ENCODE results near the gene SYPL2.

SYPL2 gene

GRCh38 chr1:109481646-109482045 is 15.3 kb downstream of the SYPL2 start:
- DNase-seq (no peak), ATAC-seq (no peak)
- Mint-ChIP-seq H3K9me3 (no peaks in the 10 kb centered on the region), H3K4me3 (no peak overlapping the region), H3K4me1 (peaks cover 44% of the 10 kb centered on the region), H3K27me3 (peaks cover 32% of the 10 kb centered on the region), H3K27ac (no peak overlapping the region)

GRCh38 chr1:109482242-109482641 is 15.9 kb downstream of the SYPL2 start:
- H3K4me1 Mint-ChIP-seq = peaks cover 46% of the 10 kb centered on the region
- H3K4me3 Mint-ChIP-seq = peak overlapping the region; percentile 20 to 92
- H3K27ac Mint-ChIP-seq = peak overlapping the region in 1 of 2 donors; percentile 78
- ATAC-seq (no peak), DNase-seq (no peak)
- peaks cover 32% of the 10 kb centered on the region for H3K27me3 Mint-ChIP-seq
- no peaks in the 10 kb centered on the region for H3K9me3 Mint-ChIP-seq

GRCh38 chr1:109482791-109483671 is 16.7 kb downstream of the SYPL2 start:
- ATAC-seq (peak; percentile 73), DNase-seq (peak; percentile 58 to 69)
- Mint-ChIP-seq H3K4me1 (peaks cover 53% of the 10 kb centered on the region), H3K4me3 (peak overlapping the region; percentile 91 to 92), H3K9me3 (no peaks in the 10 kb centered on the region), H3K27ac (peak overlapping the region; percentile 81 to 95), H3K27me3 (peaks cover 29% of the 10 kb centered on the region)

GRCh38 chr1:109483672-109484518 is 17.5 kb downstream of the SYPL2 start, which contains the start of gene ATXN7L2:
Gene ATXN7L2 (plus strand): TSS chr1:109483905. CDS start chr1:109483954, 49 bp downstream.
- peaks cover 20% of the 10 kb centered on the region for H3K27me3 Mint-ChIP-seq
- DNase-seq = peak; percentile 91 to 93
- H3K9me3 Mint-ChIP-seq = no peaks in the 10 kb centered on the region
- peak; percentile 79 for ATAC-seq
- H3K4me1 Mint-ChIP-seq = peaks cover 51% of the 10 kb centered on the region
- peak within 1 kb of the TSS; percentile 92 to 95 for H3K4me3 Mint-ChIP-seq
- peak within 1 kb of the TSS; percentile 95 for H3K27ac Mint-ChIP-seq

GRCh38 chr1:109484519-109484975 is 18.2 kb downstream of the SYPL2 start:
- Mint-ChIP-seq H3K9me3 (no peaks in the 10 kb centered on the region), H3K27ac (peak overlapping the region; percentile 85 to 95), H3K27me3 (peaks cover 14% of the 10 kb centered on the region), H3K4me3 (peak overlapping the region; percentile 92 to 95), H3K4me1 (peaks cover 48% of the 10 kb centered on the region)
- DNase-seq (no peak), ATAC-seq (no peak)

GRCh38 chr1:109485001-109485400 is 18.7 kb downstream of the SYPL2 start:
- Mint-ChIP-seq H3K9me3 (no peaks in the 10 kb centered on the region), H3K4me1 (peaks cover 48% of the 10 kb centered on the region), H3K27me3 (peaks cover 9% of the 10 kb centered on the region), H3K27ac (peak overlapping the region; percentile 48 to 95), H3K4me3 (peak overlapping the region; percentile 92 to 95)
- ATAC-seq = no peak
- DNase-seq = no peak

GRCh38 chr1:109487261-109487660 is 20.9 kb downstream of the SYPL2 start:
- Mint-ChIP-seq H3K27me3 (no peaks in the 10 kb centered on the region), H3K4me1 (peaks cover 46% of the 10 kb centered on the region), H3K4me3 (no peak overlapping the region), H3K9me3 (no peaks in the 10 kb centered on the region), H3K27ac (no peak overlapping the region)
- no peak for ATAC-seq
- DNase-seq = no peak

GRCh38 chr1:109488201-109488600 is 21.9 kb downstream of the SYPL2 start:
- ATAC-seq = no peak
- Mint-ChIP-seq H3K9me3 (no peaks in the 10 kb centered on the region), H3K4me3 (no peak overlapping the region), H3K27ac (peak overlapping the region in 1 of 2 donors; percentile 57), H3K4me1 (peaks cover 36% of the 10 kb centered on the region), H3K27me3 (no peaks in the 10 kb centered on the region)
- DNase-seq = no peak

GRCh38 chr1:109488696-109489095 is 22.4 kb downstream of the SYPL2 start:
- no peaks in the 10 kb centered on the region for H3K27me3 Mint-ChIP-seq
- no peaks in the 10 kb centered on the region for H3K9me3 Mint-ChIP-seq
- ATAC-seq (no peak), DNase-seq (no peak)
- no peak overlapping the region for H3K4me3 Mint-ChIP-seq
- H3K27ac Mint-ChIP-seq = peak overlapping the region in 1 of 2 donors; percentile 91
- peaks cover 33% of the 10 kb centered on the region for H3K4me1 Mint-ChIP-seq

GRCh38 chr1:109490029-109490933 is 23.9 kb downstream of the SYPL2 start:
- Mint-ChIP-seq H3K4me1 (peaks cover 34% of the 10 kb centered on the region), H3K4me3 (no peak overlapping the region), H3K9me3 (no peaks in the 10 kb centered on the region), H3K27me3 (no peaks in the 10 kb centered on the region), H3K27ac (no peak overlapping the region)
- peak; percentile 39 for ATAC-seq
- peak; percentile 64 to 67 for DNase-seq

GRCh38 chr1:109490934-109491302 is 24.6 kb downstream of the SYPL2 start:
- DNase-seq = no peak
- Mint-ChIP-seq H3K27ac (no peak overlapping the region), H3K9me3 (no peaks in the 10 kb centered on the region), H3K4me1 (peaks cover 34% of the 10 kb centered on the region), H3K4me3 (no peak overlapping the region), H3K27me3 (no peaks in the 10 kb centered on the region)
- ATAC-seq = no peak

GRCh38 chr1:109491372-109491771 is 25.0 kb downstream of the SYPL2 start:
- H3K27ac Mint-ChIP-seq = no peak overlapping the region
- no peaks in the 10 kb centered on the region for H3K9me3 Mint-ChIP-seq

GRCh38 chr1:109492779-109493178 is 26.4 kb downstream of the SYPL2 start:
- ATAC-seq (no peak), DNase-seq (no peak)
- Mint-ChIP-seq H3K27ac (no peak overlapping the region), H3K4me3 (no peak overlapping the region), H3K4me1 (peaks cover 41% of the 10 kb centered on the region), H3K9me3 (no peaks in the 10 kb centered on the region), H3K27me3 (no peaks in the 10 kb centered on the region)

More at GRCh38 chr1:109491372-109491771, 25.0 kb downstream of the SYPL2 start:
- no peaks in the 10 kb centered on the region for H3K27me3 Mint-ChIP-seq
- DNase-seq (no peak), ATAC-seq (no peak)
- peaks cover 37% of the 10 kb centered on the region for H3K4me1 Mint-ChIP-seq
- no peak overlapping the region for H3K4me3 Mint-ChIP-seq

- peaks cover 44% of the 10 kb centered on the region for H3K4me1 Mint-ChIP-seq
- ATAC-seq (no peak), DNase-seq (no peak)
- no peaks in the 10 kb centered on the region for H3K9me3 Mint-ChIP-seq
- no peaks in the 10 kb centered on the region for H3K27me3 Mint-ChIP-seq
- no peak overlapping the region for H3K4me3 Mint-ChIP-seq
- no peak overlapping the region for H3K27ac Mint-ChIP-seq
Measured at GRCh38 chr1:109493227-109493626, 26.9 kb downstream of the SYPL2 start.
